K562 (cell line): ENCODE results near the gene ARHGAP24.

Experiments used
- CBFB ChIP-seq: sonication (generic); formaldehyde crosslinking; IDR thresholded peaks from 2 replicates; pipeline ENCODE4 v1.4.0; 2020; ENCODE audit warnings: mild to moderate bottlenecking, missing genetic modification reagents
- ZNF239 ChIP-seq: fragments of 250-450 bp; sonication (Bioruptor Pico); IDR thresholded peaks from 2 replicates; pipeline ENCODE4 v1.4.0; 2020; ENCODE audit warnings: mild to moderate bottlenecking
- TF ChIP-seq, protein P1 (sequence below): fragments of 150-350 bp; conservative IDR thresholded peaks from 2 replicates; pipeline ENCODE4 v1.6.1; 2014; ENCODE audit warnings: low read length

DNA sequence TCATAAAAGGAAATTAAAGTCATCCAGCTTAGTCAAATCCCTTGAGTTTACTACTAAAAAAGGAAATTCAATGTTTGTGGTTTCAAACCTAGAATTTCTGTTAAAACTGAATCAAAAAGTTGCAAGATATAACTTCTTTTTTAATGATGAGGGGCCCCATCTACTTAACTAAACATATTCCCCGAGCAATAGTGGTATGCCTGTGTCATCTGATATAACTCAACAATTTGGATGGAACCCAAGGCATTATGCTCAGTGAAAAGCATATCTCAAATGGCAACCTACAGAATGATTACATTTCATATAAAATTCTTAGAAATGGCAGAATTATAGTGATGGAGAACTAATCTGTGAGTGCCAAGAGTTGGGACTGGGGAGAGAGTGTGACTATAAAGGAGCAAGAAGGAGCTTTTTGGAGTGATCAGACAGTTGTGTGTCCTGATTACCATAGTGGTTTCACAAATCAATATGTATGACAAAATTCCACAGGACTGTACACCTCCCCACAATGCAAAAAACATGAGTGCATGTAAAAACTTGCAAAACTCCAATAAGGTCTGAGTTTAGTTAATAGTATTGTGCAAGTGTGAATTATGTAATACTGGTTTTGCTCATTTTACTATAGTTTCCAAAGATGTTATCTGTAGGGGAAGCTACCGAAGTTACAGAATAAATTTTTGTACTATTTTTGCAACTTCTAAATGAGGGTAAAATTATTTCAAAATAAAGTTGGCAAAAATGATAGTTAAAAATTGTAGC lies 323.2 kb downstream of the ARHGAP24 start:
- TF ChIP-seq CBFB (CRISPR knock-in tag) (no peak), ZNF239 (CRISPR knock-in tag) (no peak)
- TF ChIP-seq, protein P1, sequence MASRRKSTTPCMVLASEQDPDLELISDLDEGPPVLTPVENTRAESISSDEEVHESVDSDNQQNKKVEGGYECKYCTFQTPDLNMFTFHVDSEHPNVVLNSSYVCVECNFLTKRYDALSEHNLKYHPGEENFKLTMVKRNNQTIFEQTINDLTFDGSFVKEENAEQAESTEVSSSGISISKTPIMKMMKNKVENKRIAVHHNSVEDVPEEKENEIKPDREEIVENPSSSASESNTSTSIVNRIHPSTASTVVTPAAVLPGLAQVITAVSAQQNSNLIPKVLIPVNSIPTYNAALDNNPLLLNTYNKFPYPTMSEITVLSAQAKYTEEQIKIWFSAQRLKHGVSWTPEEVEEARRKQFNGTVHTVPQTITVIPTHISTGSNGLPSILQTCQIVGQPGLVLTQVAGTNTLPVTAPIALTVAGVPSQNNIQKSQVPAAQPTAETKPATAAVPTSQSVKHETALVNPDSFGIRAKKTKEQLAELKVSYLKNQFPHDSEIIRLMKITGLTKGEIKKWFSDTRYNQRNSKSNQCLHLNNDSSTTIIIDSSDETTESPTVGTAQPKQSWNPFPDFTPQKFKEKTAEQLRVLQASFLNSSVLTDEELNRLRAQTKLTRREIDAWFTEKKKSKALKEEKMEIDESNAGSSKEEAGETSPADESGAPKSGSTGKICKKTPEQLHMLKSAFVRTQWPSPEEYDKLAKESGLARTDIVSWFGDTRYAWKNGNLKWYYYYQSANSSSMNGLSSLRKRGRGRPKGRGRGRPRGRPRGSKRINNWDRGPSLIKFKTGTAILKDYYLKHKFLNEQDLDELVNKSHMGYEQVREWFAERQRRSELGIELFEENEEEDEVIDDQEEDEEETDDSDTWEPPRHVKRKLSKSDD = no peak
